HG02642 (cell line): Measurements from ENCODE around the gene FBXL12.
"Not testable (repeated sequence)": the region's sequence is repeated elsewhere in the genome, so short reads cannot be mapped to it uniquely, and the experiment has no call there.

ENCODE experiments used
- ATAC-seq: cut with Tn5 transposase; IDR thresholded peaks from one replicate; pipeline ENCODE4 v1.9.1; 2021; ENCODE audit warnings: mild to moderate bottlenecking; ENCODE audit not compliant: unreplicated experiment, poor library complexity

The FBXL12 gene

DNA sequence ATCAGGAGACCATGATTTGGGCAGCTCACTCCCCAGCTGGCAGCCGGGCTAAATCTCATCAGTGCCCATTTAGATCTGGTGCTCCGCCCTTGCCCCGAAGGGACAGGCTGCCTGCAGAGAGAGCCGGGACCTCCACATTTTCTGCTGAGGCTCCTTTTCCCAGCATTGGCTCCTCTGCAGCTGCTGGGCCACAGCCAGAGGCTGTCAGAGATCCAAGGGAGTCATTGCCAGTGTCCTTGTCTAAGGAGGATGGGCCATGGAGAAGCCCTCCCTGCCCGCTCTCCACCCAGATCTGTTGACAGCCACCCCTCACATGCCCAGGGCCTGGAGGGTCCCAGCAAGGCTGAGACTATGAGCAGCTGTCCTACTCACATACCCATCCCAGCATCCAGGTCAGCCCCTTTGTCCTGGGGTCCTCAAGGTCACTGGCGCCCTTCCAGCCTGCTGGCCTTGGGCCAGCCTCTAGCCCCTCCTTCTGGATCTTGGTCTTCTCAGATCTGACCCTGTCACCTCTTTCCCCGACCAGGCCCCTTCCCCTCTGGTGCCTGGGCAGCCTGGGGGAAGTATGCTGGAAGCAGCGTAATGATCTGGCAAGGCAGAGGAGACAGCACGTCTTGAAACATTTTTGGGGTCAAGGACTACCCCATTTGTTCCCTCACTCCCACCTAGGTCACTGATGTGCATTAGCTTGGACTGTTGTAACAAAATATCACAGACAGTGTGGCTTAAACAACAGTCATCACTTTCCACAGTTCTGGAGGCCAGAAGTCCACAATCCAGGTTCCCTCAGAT, 24.2 kb upstream of the FBXL12 start:
- no peak for ATAC-seq

DNA sequence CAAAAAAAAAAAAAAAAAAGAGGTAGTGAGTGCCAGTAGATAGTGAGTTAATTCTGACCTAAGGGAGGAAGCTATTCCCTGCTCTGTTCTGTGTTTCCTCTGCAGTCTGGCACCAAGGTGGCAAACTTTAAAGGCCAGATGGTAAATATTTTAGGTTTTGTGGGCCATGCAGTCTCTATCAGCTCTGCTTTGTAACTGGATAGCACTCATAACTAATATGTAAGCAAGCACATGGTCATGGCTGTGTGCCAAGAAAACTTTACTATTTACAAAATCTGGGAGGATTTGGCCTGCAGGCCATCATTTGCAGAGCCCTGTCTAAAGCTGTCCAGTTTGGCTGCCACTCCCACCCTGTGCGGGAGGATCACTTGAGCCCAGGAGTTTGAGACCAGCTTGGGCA, 20.5 kb upstream of the FBXL12 start:
- ATAC-seq = no peak

DNA sequence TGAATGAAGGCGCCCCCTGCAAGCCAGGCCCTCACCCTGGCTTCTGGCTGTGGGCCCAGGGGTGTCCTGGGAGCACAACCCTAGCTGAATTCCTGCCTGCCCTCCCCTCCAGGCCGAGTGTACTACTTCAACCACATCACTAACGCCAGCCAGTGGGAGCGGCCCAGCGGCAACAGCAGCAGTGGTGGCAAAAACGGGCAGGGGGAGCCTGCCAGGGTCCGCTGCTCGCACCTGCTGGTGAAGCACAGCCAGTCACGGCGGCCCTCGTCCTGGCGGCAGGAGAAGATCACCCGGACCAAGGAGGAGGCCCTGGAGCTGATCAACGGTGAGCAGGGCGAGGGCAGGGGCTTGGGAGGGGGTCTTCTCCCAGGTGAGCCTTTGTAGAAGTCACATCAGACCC, 19.4 kb upstream of the FBXL12 start:
- no peak for ATAC-seq

DNA sequence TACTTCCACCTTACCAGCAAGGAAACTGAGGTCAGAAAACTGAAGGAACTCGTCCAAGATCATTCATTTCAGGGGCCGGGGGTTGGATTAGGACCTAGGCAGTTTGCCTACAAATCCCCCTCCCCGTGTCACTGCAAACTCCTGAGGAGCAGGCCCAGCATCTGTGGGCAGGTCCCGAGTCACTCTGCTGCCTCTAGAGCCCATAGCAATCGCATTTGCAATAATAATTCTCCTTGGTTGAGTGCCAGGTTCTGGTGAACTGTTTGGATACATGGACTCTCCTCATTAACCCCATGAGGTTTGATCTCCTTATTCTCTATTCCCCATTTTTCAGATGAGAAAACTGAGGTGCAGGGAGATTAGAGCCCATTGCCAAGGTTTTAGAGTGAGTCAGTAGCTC, 17.1 kb upstream of the FBXL12 start:
- no peak for ATAC-seq

DNA sequence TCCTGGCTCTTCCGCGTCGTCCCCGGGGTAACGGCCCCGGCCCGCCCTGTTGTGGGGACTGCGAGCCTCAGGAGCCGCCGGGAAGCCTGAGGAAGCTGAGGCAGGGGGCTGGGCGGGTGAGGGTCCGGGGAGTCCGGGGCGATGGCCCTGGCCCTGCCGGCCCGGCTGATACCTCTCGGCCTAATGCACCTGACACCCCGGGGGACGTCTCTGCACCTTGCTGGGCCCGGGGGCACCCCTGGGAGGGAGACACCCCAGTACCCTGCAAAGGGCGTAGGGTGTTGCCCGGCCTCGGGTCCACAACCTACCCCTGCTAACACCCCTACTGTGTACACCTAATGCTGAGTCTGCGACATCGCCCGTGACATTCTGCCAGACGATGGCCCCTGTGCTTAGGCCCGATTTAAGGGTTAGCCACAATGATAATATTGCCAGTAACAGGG, 16.6 kb upstream of the FBXL12 start:
- ATAC-seq = peak; percentile 8

DNA sequence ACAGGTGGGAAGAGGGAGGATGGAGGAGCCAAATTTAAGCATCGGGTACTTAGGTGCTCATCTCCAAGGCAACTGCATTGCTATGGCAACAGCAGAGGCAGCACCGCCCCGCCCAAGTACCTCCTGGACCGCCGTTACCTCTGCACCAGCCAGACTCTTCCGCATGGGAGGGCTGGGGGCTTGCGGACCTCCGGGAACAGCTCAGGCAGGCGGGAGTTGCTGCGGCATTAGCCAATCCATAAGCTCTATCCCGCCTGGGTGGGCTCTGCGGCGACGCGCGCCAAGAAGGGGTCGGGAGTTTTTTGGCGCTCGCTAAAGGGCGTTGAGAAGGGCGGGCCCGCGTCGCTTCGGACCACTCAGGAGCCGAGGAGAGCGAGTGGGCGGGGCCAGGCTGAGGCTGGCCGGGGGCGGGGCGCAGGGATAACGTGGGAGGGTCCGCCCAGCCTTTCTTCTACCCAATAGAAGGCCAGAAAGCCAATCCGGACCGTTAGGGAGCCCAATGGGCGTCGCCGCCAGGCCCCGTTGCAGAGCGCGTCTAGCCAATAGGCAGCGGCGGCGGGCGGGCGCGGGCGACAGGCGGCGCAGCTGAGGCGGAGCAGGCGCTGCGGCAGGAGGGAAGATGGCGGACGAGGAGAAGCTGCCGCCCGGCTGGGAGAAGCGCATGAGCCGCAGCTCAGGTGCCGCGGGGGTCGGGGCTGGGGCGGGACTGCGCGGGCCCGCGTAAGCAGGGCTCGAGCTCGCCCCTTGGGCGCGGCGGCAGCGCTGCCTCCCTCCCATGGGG, 16.0 kb upstream of the FBXL12 start, which contains the start of gene PIN1:
Gene PIN1 (plus strand): TSS at position 593 of the 781 bp plus-strand sequence. CDS start 27 bp downstream, at position 620.
- ATAC-seq = peak; percentile 95

DNA sequence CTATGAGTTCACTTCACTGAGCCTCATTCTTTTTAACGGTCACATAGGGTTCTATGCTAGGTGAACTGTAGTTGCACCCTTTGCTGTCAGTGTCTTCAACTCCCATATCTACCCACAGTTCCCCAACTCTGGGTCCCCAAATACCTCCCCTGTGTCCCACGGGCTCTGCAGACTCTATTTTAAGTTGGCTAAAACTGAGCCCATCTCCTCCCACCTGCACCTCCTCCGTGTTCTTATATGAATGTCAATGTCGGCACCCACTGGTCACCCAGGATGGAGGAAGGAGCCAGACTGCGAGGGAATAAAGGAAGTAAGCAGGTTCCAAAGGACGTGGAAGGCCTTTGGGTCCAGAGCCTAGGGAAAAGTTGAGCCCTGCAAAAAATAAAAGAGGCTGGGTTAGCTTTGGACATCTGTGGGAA, 15.4 kb upstream of the FBXL12 start:
- ATAC-seq = no peak

DNA sequence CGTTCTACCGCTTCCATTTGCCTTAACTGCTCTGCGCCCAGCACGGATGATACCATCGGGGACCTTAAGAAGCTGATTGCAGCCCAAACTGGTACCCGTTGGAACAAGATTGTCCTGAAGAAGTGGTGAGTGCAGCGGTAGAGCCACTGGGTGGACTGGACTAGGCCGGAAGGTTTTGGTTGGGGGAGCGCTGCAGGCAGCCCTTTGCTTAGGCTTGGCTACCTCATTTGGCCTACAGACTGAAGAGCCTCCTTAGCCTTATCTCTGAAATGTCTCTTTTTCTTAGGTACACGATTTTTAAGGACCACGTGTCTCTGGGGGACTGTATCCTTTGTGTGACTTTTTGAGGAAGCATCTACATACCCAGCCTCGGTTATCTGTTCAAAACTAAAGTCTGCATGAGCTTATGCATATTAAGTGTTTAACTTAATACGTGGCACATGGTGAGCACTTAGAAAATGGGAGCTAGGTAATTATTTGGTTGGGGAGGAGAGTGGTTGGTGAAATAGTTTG, 9.7 kb upstream of the FBXL12 start:
- no peak for ATAC-seq

DNA sequence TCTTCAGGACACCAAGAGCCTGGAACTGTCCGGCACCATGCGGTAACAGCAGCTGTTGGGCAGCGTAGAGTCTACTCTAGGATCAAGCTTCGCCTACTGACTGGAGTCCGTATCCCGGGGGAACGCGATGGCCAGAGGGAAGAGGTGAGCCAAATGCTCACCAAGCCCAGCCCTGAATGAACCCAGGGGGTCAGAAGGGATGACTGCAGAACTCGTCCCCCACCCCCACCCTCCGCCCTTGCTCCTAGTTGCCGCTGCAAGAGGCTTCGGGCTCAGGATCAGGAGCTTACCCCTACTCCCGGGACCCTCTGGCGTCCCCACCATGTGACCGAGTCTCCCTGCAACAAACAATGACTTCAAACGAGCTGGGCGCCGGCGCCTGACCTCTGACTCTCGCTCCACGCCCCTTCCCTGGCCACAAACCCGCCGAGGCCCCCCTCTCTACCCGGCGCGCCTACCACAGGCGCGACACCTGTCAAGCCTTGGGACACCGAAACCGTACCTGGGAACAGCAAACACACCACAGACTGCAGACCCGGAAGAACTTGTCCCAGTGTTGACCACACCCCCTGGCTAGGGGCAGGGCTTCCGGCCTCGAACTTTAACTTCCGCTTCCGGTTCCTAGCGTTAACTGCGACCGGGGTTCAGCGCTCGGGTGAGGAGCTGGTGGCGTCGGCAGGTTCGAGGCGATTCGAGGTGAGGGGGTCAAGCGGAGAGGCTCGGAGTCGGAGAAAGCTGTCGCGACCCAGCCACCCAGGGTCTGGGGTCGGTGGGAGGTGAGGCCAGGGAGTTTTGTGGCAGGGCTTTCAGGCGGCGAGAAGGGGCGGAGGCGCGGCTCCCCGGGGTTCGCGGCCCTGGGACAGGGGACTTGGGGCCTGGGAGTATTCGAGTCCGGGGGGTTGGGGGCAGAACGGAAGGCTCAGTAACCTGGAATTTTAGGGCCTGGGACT, 8.7 kb upstream of the FBXL12 start, which contains the start of gene UBL5:
Gene UBL5 (plus strand): TSS at position 630 of the 950 bp plus-strand sequence. CDS start 420 bp downstream, outside the sequence.
- peak; percentile 90 for ATAC-seq

DNA sequence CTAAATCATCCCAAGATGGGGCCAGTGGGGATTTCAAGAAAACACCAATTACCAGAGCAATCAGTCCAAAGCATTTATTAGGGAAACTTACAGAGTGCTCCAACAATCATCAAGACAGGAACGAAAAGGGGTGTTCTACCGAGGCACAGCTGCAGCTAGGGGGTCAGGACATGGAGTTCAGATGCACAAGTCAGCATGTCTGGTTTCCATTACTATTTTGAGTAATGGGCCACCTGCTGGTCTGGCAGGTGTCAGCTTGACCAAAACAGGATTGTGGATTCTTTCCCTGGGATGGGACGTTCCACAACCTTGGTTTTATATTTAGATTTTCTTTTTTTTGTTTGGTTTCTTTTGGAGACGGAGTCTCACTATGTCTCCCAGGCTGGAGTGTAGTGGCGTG, 4.9 kb upstream of the FBXL12 start:
- no peak for ATAC-seq

DNA sequence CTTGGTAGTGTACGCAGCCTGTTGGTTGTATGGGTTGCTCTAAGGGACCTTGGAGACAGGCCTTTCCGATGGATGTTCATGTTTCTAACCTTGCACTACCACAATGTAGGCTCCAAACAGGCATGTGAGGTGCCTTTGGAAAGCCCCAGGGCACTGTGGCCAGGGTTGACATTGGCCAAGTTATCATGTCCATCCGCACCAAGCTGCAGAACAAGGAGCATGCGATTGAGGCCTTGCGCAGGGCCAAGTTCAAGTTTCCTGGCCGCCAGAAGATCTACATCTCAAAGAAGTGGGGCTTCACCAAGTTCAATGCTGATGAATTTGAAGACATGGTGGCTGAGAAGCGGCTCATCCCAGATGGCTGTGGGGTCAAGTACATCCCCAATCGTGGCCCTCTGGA, 1.2 kb upstream of the FBXL12 start:
- not testable (repeated sequence) for ATAC-seq

DNA sequence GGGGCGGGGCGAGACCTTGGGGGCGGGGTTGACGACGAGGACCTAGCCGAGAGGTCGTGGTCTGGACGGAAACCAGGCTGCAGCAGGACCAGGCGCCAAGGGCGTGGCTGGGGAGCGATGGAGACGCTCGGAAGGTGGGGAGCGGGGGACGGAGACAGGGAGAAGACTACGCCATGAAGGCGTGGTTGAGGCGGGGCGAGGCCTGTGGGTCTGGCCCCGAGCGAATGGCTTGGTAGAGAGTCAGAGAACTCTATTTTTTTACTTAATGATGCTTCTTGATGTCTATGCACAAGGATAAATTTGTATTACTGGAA, 674 bp upstream of the FBXL12 start:
- ATAC-seq = no peak

DNA sequence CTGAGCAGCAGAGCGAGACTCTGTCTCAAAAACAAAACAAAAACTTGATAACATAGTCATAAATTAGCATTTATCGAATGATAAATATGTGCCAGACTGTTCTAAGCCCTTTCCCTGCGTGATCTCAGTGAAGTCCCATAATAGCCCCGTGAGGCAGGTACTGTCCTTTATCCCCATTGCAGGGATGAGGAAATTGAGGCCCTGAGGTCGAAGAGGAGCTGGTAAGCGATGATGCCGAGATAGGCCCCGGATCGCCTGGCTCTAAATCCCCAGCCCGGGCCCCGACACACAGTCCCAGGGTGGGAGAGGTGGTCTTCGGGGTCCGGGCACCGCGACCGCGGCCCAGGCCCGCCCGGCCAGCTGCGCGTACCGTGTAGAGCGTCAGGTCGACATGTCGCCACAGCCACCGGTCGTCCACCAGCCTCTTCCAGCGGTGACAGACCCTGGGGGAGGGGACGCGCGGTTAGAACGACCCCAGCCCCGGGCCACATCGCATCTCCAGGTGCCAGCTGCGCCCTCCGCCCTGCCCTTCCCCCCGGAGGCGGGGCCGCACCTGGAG, 625 bp downstream of the FBXL12 start:
- ATAC-seq = no peak

DNA sequence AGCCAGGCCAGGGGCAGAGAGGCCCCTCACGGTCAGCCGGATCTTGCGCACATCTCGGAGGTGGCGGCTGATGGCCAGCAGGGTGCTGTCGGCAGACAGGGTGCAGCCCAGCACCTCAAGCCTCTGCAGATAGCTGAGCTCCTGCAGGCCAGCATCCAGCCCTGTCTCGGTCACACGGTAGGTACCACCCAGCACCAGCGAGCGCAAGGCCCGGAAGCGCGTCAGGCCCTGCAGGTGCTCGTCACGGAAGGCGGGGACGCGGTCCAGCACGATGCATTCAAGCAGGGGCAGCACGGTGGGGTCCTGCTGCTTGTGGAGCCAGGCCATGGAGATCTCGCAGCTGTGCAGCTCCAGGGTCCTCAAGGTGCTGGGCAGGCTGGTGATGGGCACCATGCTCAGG, 7.7 kb downstream of the FBXL12 start:
- ATAC-seq = no peak

DNA sequence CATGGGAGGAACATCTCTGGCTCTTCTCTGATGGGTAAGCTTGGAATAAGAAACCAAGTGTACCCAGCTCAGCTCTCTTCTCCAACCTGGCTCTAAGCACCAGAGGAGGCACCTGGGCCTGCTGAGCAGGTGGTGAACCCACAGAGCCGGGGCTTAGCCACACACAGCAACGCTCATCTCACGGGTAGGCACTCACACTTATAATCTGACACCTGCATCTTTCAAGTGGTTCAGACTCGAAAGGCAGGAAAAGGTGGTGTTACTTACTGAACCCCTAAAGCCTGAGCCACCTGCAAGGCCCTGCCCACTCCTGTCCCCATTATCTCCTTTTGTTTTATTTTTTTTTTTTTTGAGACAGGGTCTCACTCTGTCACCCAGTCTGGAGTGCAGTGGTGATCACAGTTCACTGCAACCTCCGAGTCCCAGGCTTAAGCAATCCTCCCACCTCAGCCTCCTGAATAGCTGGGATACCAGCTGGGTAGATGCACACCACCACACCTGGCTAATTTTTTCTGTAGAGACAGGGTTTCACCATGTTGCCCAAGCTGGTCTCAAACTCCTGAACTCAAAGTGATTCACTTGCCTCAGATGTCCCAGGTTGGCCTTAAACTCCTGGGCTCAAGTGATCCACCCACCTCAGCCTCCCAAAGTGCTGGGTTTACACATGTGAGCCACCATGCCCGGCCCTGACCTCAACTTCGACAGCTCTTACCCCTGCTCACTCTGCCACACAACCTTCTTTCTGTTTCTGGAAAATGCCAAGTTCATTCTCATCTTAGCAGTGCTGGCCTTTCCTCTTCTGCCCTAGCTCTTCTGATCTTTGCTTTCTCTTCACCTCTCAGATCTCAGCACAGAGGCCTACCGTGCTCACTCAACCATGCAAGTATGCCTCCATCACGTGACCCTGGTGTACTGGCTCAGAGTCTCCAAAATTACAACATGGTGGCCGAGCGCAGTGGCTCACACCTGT, 9.7 kb downstream of the FBXL12 start:
- no peak for ATAC-seq

DNA sequence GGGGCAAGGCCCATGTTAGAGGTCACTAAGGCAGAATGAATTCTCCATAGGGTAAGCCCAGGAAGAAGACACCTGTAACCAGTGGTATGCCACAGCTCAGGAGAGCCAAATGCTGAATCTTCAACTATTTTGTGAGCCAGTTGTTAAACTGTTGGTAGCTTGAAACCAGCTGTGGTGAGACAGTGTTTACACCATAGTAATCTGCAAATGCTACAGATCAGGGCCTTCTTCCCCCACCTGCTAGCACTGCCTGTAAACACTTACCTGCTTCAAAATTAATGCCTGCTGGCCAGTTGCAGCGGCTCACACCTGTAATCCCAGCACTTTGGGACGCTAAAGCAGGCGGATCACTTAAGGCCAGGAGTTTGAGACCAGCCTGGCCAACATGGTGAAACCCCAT, 12.1 kb downstream of the FBXL12 start:
- no peak for ATAC-seq

DNA sequence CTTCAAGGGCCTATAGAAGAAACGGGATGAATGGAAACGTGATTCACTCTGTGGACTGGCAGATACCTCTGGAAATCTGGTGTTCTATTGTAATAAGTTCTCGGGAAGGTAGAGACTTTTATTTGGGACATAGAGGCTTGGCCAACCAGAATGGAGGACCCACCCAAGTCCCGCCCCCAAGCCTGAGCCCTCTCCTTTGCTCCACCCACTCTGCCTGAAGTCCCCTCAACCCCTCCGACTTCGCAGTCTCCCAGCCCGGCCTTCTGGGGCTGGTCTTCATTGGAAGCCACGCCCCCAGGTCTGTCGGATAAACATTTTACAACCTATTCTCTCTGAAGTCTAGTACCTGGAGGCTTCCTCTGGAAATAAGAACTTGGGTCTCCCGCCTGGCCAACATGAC, 16.9 kb downstream of the FBXL12 start:
- ATAC-seq = no peak

DNA sequence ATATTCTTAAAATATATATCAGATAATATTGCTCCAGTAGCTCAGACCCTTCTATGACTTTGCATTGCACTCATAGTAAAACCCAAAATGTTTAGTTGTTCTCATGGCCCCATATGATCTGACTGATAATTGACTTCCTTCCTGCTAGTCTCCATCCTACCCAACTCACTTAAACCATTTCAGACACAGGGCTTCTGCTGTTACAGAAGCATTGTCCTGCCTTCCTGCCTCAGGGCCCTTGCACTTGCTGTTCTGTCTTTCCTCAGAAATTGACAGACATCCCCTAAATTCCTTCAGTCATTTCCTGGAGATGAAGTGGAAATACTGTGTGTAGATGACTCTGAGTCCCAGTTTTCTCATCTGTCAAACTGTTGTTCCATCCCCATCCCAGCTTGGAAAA, 19.7 kb downstream of the FBXL12 start:
- no peak for ATAC-seq

DNA sequence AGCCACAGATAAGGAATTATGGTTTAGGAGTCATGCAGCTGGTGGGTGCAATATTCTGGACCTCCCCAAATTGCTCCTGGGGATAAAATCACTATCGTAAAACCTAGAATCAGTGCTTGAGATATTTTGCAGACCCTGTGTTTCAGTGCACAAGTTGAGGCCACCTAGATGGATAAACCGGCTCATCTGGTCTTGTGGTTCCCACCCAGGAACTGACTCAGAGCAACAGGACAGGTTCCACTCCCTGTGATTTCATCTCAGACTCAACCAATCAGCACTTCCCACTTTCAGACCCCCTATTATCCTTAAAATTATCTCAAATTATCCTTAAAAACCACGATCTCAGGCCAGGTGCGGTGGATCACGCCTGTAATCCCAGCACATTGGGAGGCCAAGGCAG, 21.0 kb downstream of the FBXL12 start:
- ATAC-seq = no peak
